ENCODE data around the gene RAPGEF3. TPM values are rescaled to one million over a fixed set of nuclear protein-coding genes. Genes with fewer than 3 reads are reported as not detected.

Gene RAPGEF3
- total and polyA plus RNA-seq, 2 of the 13 experiments (the other 11 are each of a cell fraction or from before 2014, with no cell fraction given), result 0.07 TPM

- POLR2A ChIA-PET, result no interaction called here
- intact Hi-C loops (cut with micrococcal nuclease; ENCODE audit: unreplicated experiment), result no loop called here
- no peak for TF ChIP-seq KLF6 (CRISPR knock-in tag; IDR thresholded peaks at IDR 0.05)
- TF ChIP-seq NFIB (CRISPR knock-in tag; IDR thresholded peaks at IDR 0.05; ENCODE audit: borderline replicate concordance), result no peak
- no peak for TF ChIP-seq ZNF747 (CRISPR knock-in tag; IDR thresholded peaks at IDR 0.05; ENCODE audit: borderline replicate concordance)
- TF ChIP-seq TOE1 (CRISPR knock-in tag; IDR thresholded peaks at IDR 0.05), result no peak
- TF ChIP-seq ZNF354B (CRISPR knock-in tag; IDR thresholded peaks at IDR 0.05), result no peak
- 98% methylated on average over 8 of the region's 8 CpGs for WGBS (ENCODE audit: low lambda C conversion rate)
- H4K20me1 ChIP-seq (ENCODE audit: insufficient read depth, low read length), result no peaks in the 10 kb centered on the region
- FAIRE-seq (no peak), DNase-seq (ENCODE audit: low spot score) (no peak), ATAC-seq (no peak)
- H3K79me2 ChIP-seq (ENCODE audit: insufficient read depth, low read length), result no peaks in the 10 kb centered on the region
- H3K4me1 ChIP-seq (ENCODE audit: insufficient read depth, low read length), result no peaks in the 10 kb centered on the region
- no peaks in the 10 kb centered on the region for H3K9me3 ChIP-seq (ENCODE audit: low read length)
- no peak overlapping the region for H3K9ac ChIP-seq (ENCODE audit: insufficient read depth, low read depth, low read length)
- CTCF ChIA-PET (ENCODE audit: low intra/inter-chr PET ratio, low total read pairs), result no interaction called here
- no TSS peak for BruUV-seq (replicated peaks)
- no peak overlapping the region for H3K4me3 ChIP-seq (replicated peaks in 1 of 3; ENCODE audit: insufficient read depth in 1 of 3, low read depth in 2 of 3, low read length in 3 of 3)
- H3K4me2 ChIP-seq (ENCODE audit: low read depth, low read length), result no peak overlapping the region
- H2AFZ ChIP-seq (ENCODE audit: low read length), result no peak overlapping the region
- in situ Hi-C loops (cut with HindIII; ENCODE audit: extremely low pct_ligation_motif_present, low pct_unique_long_range_greater_than_20kb), result no loop called here
- no peaks in the 10 kb centered on the region; a peak in 1 of 5 replicates for H3K36me3 ChIP-seq (replicated peaks in 1 of 2; ENCODE audit: control insufficient read depth in 1 of 2, insufficient read depth in 2 of 2, low read length in 2 of 2)
- H3K27ac ChIP-seq (ENCODE audit: extremely low read length, insufficient read depth, low read length), result no peak overlapping the region
- no peaks in the 10 kb centered on the region for H3K27me3 ChIP-seq (ENCODE audit: control insufficient read depth in 1 of 2, insufficient read depth in 2 of 2, low read length in 2 of 2)
Observed at GRCh38 chr12:47804171-47804570, 45.5 kb upstream of the RAPGEF3 start.

GRCh38 chr12:47803191-47803875, 44.7 kb upstream of the RAPGEF3 start:
- no peak overlapping the region for H3K9ac ChIP-seq (ENCODE audit: insufficient read depth, low read depth, low read length)
- no peak overlapping the region for H2AFZ ChIP-seq (ENCODE audit: low read length)
- H3K27ac ChIP-seq (ENCODE audit: extremely low read length, insufficient read depth, low read length), result no peak overlapping the region
- no peaks in the 10 kb centered on the region for H3K27me3 ChIP-seq (ENCODE audit: control insufficient read depth in 1 of 2, insufficient read depth in 2 of 2, low read length in 2 of 2)
- CTCF ChIA-PET (ENCODE audit: low intra/inter-chr PET ratio, low total read pairs), result no interaction called here
- H3K9me3 ChIP-seq (ENCODE audit: low read length), result no peaks in the 10 kb centered on the region
- FAIRE-seq (no peak), DNase-seq (ENCODE audit: low spot score) (no peak), ATAC-seq (no peak)
- intact Hi-C loops (cut with micrococcal nuclease; ENCODE audit: unreplicated experiment), result no loop called here
- no peaks in the 10 kb centered on the region; a peak in 1 of 5 replicates for H3K36me3 ChIP-seq (replicated peaks in 1 of 2; ENCODE audit: control insufficient read depth in 1 of 2, insufficient read depth in 2 of 2, low read length in 2 of 2)
- no peak overlapping the region for H3K4me2 ChIP-seq (ENCODE audit: low read depth, low read length)
- H3K4me1 ChIP-seq (ENCODE audit: insufficient read depth, low read length), result no peaks in the 10 kb centered on the region
- POLR2A ChIA-PET, result no interaction called here
- BruUV-seq (replicated peaks), result no TSS peak
- no peak for TF ChIP-seq ZNF597 (CRISPR knock-in tag; IDR thresholded peaks at IDR 0.05)
- no peak for TF ChIP-seq ZNF17 (CRISPR knock-in tag; IDR thresholded peaks at IDR 0.05)
- TF ChIP-seq GTF2F1 (IDR thresholded peaks at IDR 0.05; ENCODE audit: low read length), result no peak
- no peak for TF ChIP-seq ETS1 (CRISPR knock-in tag; IDR thresholded peaks at IDR 0.05)
- TF ChIP-seq ZNF747 (CRISPR knock-in tag; IDR thresholded peaks at IDR 0.05; ENCODE audit: borderline replicate concordance), result no peak
- in situ Hi-C loops (cut with HindIII; ENCODE audit: extremely low pct_ligation_motif_present, low pct_unique_long_range_greater_than_20kb), result no loop called here
- no peaks in the 10 kb centered on the region for H4K20me1 ChIP-seq (ENCODE audit: insufficient read depth, low read length)
- 87% methylated on average over 9 of the region's 12 CpGs for WGBS (ENCODE audit: low lambda C conversion rate)
- no peak overlapping the region for H3K4me3 ChIP-seq (replicated peaks in 1 of 3; ENCODE audit: insufficient read depth in 1 of 3, low read depth in 2 of 3, low read length in 3 of 3)
- no peaks in the 10 kb centered on the region for H3K79me2 ChIP-seq (ENCODE audit: insufficient read depth, low read length)
